Measurements from ENCODE around the gene NAE1.

- TF ChIP-seq CBX2 (IDR thresholded peaks at IDR 0.05; ENCODE audit: borderline replicate concordance, low read depth) (no peak), RAD21 (conservative IDR thresholded peaks at IDR 0.05 in 1 of 2, IDR thresholded peaks at IDR 0.05 in 1 of 2) (no peak), CTCF (IDR thresholded peaks at IDR 0.05) (no peak), MAFK (IDR thresholded peaks at IDR 0.05; ENCODE audit: partially characterized antibody) (no peak)
- TF ChIP-seq, protein P1, sequence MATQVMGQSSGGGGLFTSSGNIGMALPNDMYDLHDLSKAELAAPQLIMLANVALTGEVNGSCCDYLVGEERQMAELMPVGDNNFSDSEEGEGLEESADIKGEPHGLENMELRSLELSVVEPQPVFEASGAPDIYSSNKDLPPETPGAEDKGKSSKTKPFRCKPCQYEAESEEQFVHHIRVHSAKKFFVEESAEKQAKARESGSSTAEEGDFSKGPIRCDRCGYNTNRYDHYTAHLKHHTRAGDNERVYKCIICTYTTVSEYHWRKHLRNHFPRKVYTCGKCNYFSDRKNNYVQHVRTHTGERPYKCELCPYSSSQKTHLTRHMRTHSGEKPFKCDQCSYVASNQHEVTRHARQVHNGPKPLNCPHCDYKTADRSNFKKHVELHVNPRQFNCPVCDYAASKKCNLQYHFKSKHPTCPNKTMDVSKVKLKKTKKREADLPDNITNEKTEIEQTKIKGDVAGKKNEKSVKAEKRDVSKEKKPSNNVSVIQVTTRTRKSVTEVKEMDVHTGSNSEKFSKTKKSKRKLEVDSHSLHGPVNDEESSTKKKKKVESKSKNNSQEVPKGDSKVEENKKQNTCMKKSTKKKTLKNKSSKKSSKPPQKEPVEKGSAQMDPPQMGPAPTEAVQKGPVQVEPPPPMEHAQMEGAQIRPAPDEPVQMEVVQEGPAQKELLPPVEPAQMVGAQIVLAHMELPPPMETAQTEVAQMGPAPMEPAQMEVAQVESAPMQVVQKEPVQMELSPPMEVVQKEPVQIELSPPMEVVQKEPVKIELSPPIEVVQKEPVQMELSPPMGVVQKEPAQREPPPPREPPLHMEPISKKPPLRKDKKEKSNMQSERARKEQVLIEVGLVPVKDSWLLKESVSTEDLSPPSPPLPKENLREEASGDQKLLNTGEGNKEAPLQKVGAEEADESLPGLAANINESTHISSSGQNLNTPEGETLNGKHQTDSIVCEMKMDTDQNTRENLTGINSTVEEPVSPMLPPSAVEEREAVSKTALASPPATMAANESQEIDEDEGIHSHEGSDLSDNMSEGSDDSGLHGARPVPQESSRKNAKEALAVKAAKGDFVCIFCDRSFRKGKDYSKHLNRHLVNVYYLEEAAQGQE (IDR thresholded peaks at IDR 0.05), result no peak
These were observed 4.0 kb upstream of the NAE1 start for GRCh38 chr16:66834746-66835145.
